ENCODE results near the gene NAA25.

Gene NAA25

DNA sequence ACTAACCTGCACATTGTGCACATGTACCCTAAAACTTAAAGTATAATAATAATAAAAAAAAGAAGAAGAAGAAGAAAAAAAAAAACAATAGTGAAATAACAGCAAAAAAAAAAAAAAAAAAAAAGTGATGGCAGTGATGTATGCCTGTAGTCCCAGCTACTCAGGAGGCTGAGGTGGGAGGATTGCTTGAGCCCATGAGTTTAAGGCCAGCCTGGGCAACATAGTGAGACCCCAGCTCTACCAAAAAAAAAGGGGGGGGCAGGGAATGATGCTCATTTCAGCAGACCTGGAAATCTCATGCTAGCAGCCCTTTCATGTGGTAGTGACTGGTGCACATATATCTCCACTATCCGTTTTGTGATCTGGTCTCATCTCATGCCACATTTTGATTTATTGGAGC, 37.5 kb upstream of the NAA25 start:
- no peak for DNase-seq (ENCODE audit: low read depth)
- no peak overlapping the region for H3K4me3 ChIP-seq (ENCODE audit: low read length)

DNA sequence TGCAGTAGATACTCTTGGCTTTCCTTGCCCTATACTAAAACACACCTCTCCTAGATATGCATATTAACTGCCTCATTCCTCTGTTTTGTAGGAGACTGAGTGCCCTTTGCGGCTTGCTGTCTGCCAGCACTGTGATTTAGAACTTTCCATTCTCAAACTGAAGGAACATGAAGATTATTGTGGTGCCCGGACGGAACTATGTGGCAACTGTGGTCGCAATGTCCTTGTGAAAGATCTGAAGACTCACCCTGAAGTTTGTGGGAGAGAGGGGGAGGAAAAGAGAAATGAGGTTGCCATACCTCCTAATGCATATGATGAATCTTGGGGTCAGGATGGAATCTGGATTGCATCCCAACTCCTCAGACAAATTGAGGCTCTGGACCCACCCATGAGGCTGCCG, 32.1 kb upstream of the NAA25 start:
- no peak for DNase-seq (ENCODE audit: low read depth)
- no peak overlapping the region for H3K4me3 ChIP-seq (ENCODE audit: low read length)
- TF ChIP-seq, protein P1, sequence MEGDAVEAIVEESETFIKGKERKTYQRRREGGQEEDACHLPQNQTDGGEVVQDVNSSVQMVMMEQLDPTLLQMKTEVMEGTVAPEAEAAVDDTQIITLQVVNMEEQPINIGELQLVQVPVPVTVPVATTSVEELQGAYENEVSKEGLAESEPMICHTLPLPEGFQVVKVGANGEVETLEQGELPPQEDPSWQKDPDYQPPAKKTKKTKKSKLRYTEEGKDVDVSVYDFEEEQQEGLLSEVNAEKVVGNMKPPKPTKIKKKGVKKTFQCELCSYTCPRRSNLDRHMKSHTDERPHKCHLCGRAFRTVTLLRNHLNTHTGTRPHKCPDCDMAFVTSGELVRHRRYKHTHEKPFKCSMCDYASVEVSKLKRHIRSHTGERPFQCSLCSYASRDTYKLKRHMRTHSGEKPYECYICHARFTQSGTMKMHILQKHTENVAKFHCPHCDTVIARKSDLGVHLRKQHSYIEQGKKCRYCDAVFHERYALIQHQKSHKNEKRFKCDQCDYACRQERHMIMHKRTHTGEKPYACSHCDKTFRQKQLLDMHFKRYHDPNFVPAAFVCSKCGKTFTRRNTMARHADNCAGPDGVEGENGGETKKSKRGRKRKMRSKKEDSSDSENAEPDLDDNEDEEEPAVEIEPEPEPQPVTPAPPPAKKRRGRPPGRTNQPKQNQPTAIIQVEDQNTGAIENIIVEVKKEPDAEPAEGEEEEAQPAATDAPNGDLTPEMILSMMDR (conservative IDR thresholded peaks at IDR 0.05; ENCODE audit: low read length): no peak

More for the DNA sequence above, 37.5 kb upstream of the NAA25 start:
- TF ChIP-seq, protein P1 (conservative IDR thresholded peaks at IDR 0.05; ENCODE audit: low read length): no peak

DNA sequence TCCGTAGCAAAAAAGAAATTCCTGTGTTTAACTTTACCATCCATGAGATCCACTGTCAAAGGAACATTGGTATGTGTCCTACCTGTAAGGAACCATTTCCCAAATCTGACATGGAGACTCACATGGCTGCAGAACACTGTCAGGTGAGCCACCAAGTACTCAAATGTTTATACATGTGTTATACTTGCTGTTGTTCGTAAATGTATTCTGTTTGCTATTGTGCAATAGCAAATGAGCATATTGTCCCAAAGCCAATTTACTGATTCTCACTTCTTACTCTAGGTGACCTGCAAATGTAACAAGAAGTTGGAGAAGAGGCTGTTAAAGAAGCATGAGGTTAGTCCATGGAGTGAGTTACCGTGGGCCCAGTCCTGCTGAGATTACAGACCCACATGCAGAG, 26.1 kb upstream of the NAA25 start:
- H3K4me3 ChIP-seq (ENCODE audit: low read length): no peak overlapping the region
- TF ChIP-seq, protein P1 (conservative IDR thresholded peaks at IDR 0.05; ENCODE audit: low read length): no peak
- DNase-seq (ENCODE audit: low read depth): no peak

DNA sequence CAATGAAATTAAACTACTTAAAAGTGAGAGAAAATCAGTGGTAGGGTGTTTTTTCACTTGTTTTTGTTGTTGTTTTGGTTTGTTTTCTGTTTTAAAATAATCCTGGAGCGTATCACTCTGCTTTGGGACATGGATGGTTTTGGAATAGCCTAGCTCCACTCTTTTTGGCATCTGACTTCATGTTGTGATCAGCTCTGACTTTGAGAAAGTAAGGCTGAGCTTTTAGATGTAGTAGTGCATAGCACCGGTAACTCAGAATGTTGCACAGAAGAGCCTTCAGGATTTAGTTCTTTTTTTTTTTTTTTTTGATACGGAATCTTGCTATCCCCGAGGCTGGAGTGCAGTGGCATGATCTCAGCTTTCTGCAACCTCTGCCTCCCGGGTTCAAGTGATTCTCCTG, 24.8 kb upstream of the NAA25 start:
- TF ChIP-seq, protein P1 (conservative IDR thresholded peaks at IDR 0.05; ENCODE audit: low read length): no peak
- H3K4me3 ChIP-seq (ENCODE audit: low read length): no peak overlapping the region
- no peak for DNase-seq (ENCODE audit: low read depth)

DNA sequence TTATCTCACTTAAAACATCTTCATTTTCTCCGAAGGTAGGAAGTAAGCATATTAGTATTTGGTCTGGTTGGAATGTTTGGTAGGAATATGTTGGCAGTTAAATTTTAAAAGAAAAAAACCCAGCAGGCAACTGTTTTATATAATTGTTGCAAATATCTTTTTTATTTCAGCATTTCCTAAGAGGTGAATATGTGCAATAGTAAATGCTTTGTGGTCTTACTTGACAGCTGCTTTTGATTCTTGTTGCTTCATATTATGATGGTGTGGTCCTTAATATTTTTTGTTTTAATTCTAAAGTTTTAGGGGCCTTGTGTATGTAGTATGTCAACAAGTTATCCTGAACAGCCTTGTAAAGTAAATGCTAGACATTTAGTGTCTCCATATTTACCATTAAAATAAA, 23.1 kb upstream of the NAA25 start:
- DNase-seq (ENCODE audit: low read depth): peak; percentile 62
- no peak overlapping the region for H3K4me3 ChIP-seq (ENCODE audit: low read length)

DNA sequence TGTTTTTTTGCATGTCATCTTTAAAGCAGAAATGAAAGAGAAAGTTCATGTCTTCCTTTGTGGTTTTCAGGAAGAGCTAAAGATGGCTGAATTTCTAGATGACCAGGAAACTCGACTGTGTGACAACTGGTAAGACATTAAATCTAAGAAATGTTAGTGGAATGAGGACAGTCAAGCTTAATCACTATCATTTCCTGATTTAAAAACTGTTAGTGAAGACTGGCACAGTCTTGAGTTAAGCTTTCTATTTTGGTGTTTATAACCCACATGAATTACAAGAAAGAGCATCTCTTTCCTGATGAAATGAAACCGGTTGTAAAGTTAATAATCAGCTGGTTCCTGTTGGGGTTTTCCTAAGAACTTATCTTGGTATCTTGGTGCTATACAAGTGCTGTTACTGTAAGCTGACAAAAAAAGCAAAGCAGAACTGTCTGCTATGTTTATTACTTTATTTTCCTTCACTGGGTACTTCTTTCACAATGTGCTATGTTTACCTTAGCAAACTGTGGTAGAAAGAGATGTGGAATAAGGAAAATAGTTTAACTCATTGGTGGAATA, 21.9 kb upstream of the NAA25 start:
- H3K4me3 ChIP-seq (ENCODE audit: low read length): peak overlapping the region; percentile 35
- peak; percentile 23 for DNase-seq (ENCODE audit: low read depth)
- TF ChIP-seq, protein P1 (conservative IDR thresholded peaks at IDR 0.05; ENCODE audit: low read length): no peak

More for the DNA sequence above, 23.1 kb upstream of the NAA25 start:
- TF ChIP-seq, protein P1 (conservative IDR thresholded peaks at IDR 0.05; ENCODE audit: low read length): no peak

DNA sequence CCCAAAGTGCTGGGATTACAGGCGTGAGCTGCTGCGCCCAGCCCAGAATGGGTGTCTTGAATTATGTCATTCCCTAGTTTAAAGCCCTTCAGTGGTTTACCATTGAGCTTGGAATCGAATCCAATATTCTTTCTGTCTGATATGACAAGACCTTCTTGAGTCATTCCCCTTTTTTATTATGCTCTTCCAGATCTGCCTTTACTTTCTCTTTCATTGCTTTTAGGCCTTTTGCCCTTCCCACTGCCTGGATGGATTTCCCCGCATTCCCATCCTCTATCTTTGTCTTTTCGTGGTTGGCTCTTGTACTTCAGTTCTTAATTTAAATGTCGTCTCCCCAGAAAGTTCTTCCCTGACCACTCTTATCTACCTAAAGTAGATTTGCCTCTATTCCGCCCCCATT, 18.3 kb upstream of the NAA25 start:
- no peak for DNase-seq (ENCODE audit: low read depth)
- TF ChIP-seq, protein P1 (conservative IDR thresholded peaks at IDR 0.05; ENCODE audit: low read length): no peak
- peak overlapping the region; percentile 24 for H3K4me3 ChIP-seq (ENCODE audit: low read length)

Measured in AG10803 (cell line).